HEK293 (cell line): ENCODE results near the gene GPR84.

Experiments used
- AEBP2 ChIP-seq: fragments of 450-650 bp; formaldehyde crosslinking; IDR thresholded peaks from 2 replicates; pipeline ENCODE4 v1.5.1; 2016; ENCODE audit warnings: missing biosample characterization, missing genetic modification characterization, borderline replicate concordance
- GFI1B ChIP-seq: fragments of 450-650 bp; formaldehyde crosslinking; IDR thresholded peaks from 2 replicates; pipeline ENCODE4 v1.5.1; 2016; ENCODE audit warnings: missing biosample characterization, missing genetic modification characterization
- KLF7 ChIP-seq: fragments of 450-650 bp; formaldehyde crosslinking; IDR thresholded peaks from 2 replicates; pipeline ENCODE4 v1.5.1; 2016; ENCODE audit warnings: missing biosample characterization, missing genetic modification characterization, borderline replicate concordance
- OSR2 ChIP-seq: fragments of 450-650 bp; formaldehyde crosslinking; IDR thresholded peaks from 2 replicates; pipeline ENCODE4 v1.5.1; 2016; ENCODE audit warnings: missing biosample characterization, missing genetic modification characterization
- RBAK ChIP-seq: fragments of 450-650 bp; formaldehyde crosslinking; IDR thresholded peaks from 2 replicates; pipeline ENCODE4 v1.5.1; 2016; ENCODE audit warnings: missing biosample characterization, missing genetic modification characterization
- SCRT1 ChIP-seq: fragments of 450-650 bp; formaldehyde crosslinking; IDR thresholded peaks from 2 replicates; pipeline ENCODE4 v1.5.1; 2016; ENCODE audit warnings: missing biosample characterization, missing genetic modification characterization, borderline replicate concordance
- ZBTB26 ChIP-seq: fragments of 450-650 bp; formaldehyde crosslinking; optimal IDR thresholded peaks from 2 replicates; pipeline ENCODE3; 2016; ENCODE audit warnings: missing biosample characterization, mild to moderate bottlenecking, missing genetic modification characterization
- ZBTB49 ChIP-seq: fragments of 450-650 bp; formaldehyde crosslinking; IDR thresholded peaks from 2 replicates; pipeline ENCODE4 v1.5.1; 2016; ENCODE audit warnings: missing biosample characterization, missing genetic modification characterization, low read depth
- ZBTB6 ChIP-seq: fragments of 450-650 bp; formaldehyde crosslinking; IDR thresholded peaks from 2 replicates; pipeline ENCODE4 v1.5.1; 2017; ENCODE audit warnings: missing biosample characterization, missing genetic modification characterization
- ZBTB8A ChIP-seq: fragments of 450-650 bp; formaldehyde crosslinking; IDR thresholded peaks from 2 replicates; pipeline ENCODE4 v1.5.1; 2016; ENCODE audit warnings: missing biosample characterization, missing genetic modification characterization
- ZFP3 ChIP-seq: fragments of 450-650 bp; formaldehyde crosslinking; IDR thresholded peaks from 2 replicates; pipeline ENCODE4 v1.5.1; 2016; ENCODE audit warnings: low read depth, missing biosample characterization, missing genetic modification characterization
- ZNF132 ChIP-seq: fragments of 450-650 bp; formaldehyde crosslinking; IDR thresholded peaks from 2 replicates; pipeline ENCODE4 v1.5.1; 2017; ENCODE audit warnings: missing biosample characterization, missing genetic modification characterization, borderline replicate concordance
- ZNF169 ChIP-seq: fragments of 450-650 bp; formaldehyde crosslinking; IDR thresholded peaks from 2 replicates; pipeline ENCODE4 v1.5.1; 2016; ENCODE audit warnings: missing biosample characterization, missing genetic modification characterization
- ZNF18 ChIP-seq: fragments of 450-650 bp; formaldehyde crosslinking; IDR thresholded peaks from 2 replicates; pipeline ENCODE4 v1.5.1; 2016; ENCODE audit warnings: missing biosample characterization, missing genetic modification characterization
- ZNF2 ChIP-seq: fragments of 450-650 bp; formaldehyde crosslinking; IDR thresholded peaks from 2 replicates; pipeline ENCODE4 v1.5.1; 2016; ENCODE audit warnings: missing biosample characterization, missing genetic modification characterization
- ZNF324 ChIP-seq: fragments of 450-650 bp; formaldehyde crosslinking; IDR thresholded peaks from 2 replicates; pipeline ENCODE4 v1.5.1; 2016; ENCODE audit warnings: missing biosample characterization, missing genetic modification characterization
- ZNF335 ChIP-seq: fragments of 450-650 bp; formaldehyde crosslinking; conservative IDR thresholded peaks from 2 replicates; pipeline ENCODE4 v1.5.1; 2016; ENCODE audit warnings: missing biosample characterization, missing genetic modification characterization
- ZNF416 ChIP-seq: fragments of 450-650 bp; formaldehyde crosslinking; IDR thresholded peaks from 2 replicates; pipeline ENCODE4 v1.5.1; 2016; ENCODE audit warnings: missing biosample characterization, missing genetic modification characterization
- ZNF518A ChIP-seq: fragments of 450-650 bp; formaldehyde crosslinking; conservative IDR thresholded peaks from 2 replicates; pipeline ENCODE4 v1.5.1; 2016; ENCODE audit warnings: low read depth, missing biosample characterization, missing genetic modification characterization
- ZNF596 ChIP-seq: fragments of 450-650 bp; IDR thresholded peaks from 2 replicates; pipeline ENCODE4 v1.5.0; 2018; ENCODE audit warnings: missing biosample characterization, mild to moderate bottlenecking, missing genetic modification characterization, moderate library complexity
- ZNF600 ChIP-seq: fragments of 450-650 bp; formaldehyde crosslinking; IDR thresholded peaks from 2 replicates; pipeline ENCODE4 v1.5.1; 2016; ENCODE audit warnings: missing biosample characterization, missing genetic modification characterization
- ZNF610 ChIP-seq: fragments of 450-650 bp; formaldehyde crosslinking; IDR thresholded peaks from 2 replicates; pipeline ENCODE4 v1.5.1; 2016; ENCODE audit warnings: missing biosample characterization, missing genetic modification characterization, borderline replicate concordance
- ZNF830 ChIP-seq: fragments of 450-650 bp; IDR thresholded peaks from 2 replicates; pipeline ENCODE4 v1.5.0; 2018; ENCODE audit warnings: missing biosample characterization, missing genetic modification characterization, low read depth, mild to moderate bottlenecking, moderate library complexity
- ZNF843 ChIP-seq: fragments of 450-650 bp; formaldehyde crosslinking; IDR thresholded peaks from 2 replicates; pipeline ENCODE4 v1.5.1; 2016; ENCODE audit warnings: missing biosample characterization, missing genetic modification characterization
- ZSCAN23 ChIP-seq: fragments of 450-650 bp; formaldehyde crosslinking; IDR thresholded peaks from 2 replicates; pipeline ENCODE4 v1.5.1; 2016; ENCODE audit warnings: missing biosample characterization, missing genetic modification characterization
- ZSCAN30 ChIP-seq: fragments of 450-650 bp; IDR thresholded peaks from 2 replicates; pipeline ENCODE4 v1.5.1; 2018; ENCODE audit warnings: missing biosample characterization, mild to moderate bottlenecking, missing genetic modification characterization, moderate library complexity

GPR84 gene

GRCh38 chr12:54358945-54359761 lies 5.1 kb downstream of the GPR84 start (continued):
- TF ChIP-seq ZNF518A = peak; percentile 61
- peak; percentile 100 for TF ChIP-seq GFI1B
- TF ChIP-seq ZBTB26 (tag by site-specific recombination) = peak; percentile 62
- peak; percentile 99 for TF ChIP-seq ZNF843
- TF ChIP-seq ZNF2 (tag by site-specific recombination) = peak; percentile 96
- peak; percentile 76 for TF ChIP-seq ZBTB8A
- TF ChIP-seq ZNF324 (tag by site-specific recombination) = peak; percentile 99
- peak; percentile 92 for TF ChIP-seq ZSCAN23 (tag by site-specific recombination)
- TF ChIP-seq ZNF600 (tag by site-specific recombination) = peak; percentile 70
- TF ChIP-seq ZNF18 (tag by site-specific recombination) = peak; percentile 82
- TF ChIP-seq ZNF169 (tag by site-specific recombination) = no peak; the same call in 1 of the 2 replicates
- no peak for TF ChIP-seq ZNF830 (tag by site-specific recombination)
- TF ChIP-seq OSR2 = peak; percentile 85
- TF ChIP-seq SCRT1 (tag by site-specific recombination) = peak; percentile 79
- TF ChIP-seq ZNF596 (tag by site-specific recombination) = peak; percentile 92
- no peak for TF ChIP-seq AEBP2 (tag by site-specific recombination)
- TF ChIP-seq ZBTB49 = no peak
- no peak; the same call in 1 of the 2 replicates for TF ChIP-seq ZFP3 (tag by site-specific recombination)
- TF ChIP-seq ZBTB6 (tag by site-specific recombination) = no peak; the same call in none of the 2 replicates
- TF ChIP-seq ZNF132 (tag by site-specific recombination) = no peak
- TF ChIP-seq KLF7 (tag by site-specific recombination) = peak; percentile 92
- no peak for TF ChIP-seq ZNF416
- TF ChIP-seq ZNF610 (tag by site-specific recombination) = peak; percentile 91
- TF ChIP-seq ZNF335 (tag by site-specific recombination) = peak; percentile 99
- peak; percentile 80; the same call in 1 of the 2 replicates for TF ChIP-seq ZSCAN30
- peak; percentile 11; the same call in 1 of the 2 replicates for TF ChIP-seq RBAK (tag by site-specific recombination)
